HG03442 (cell line): ENCODE measurements around the gene ZSWIM2.
"Not testable (repeated sequence)": the region's sequence is repeated elsewhere in the genome, so short reads cannot be mapped to it uniquely, and the experiment has no call there.

Experiments
- ATAC-seq: cut with Tn5 transposase; IDR thresholded peaks from one replicate; pipeline ENCODE4 v1.9.1; 2021; ENCODE audit warnings: mild to moderate bottlenecking, moderate library complexity; ENCODE audit not compliant: unreplicated experiment

Gene ZSWIM2

DNA sequence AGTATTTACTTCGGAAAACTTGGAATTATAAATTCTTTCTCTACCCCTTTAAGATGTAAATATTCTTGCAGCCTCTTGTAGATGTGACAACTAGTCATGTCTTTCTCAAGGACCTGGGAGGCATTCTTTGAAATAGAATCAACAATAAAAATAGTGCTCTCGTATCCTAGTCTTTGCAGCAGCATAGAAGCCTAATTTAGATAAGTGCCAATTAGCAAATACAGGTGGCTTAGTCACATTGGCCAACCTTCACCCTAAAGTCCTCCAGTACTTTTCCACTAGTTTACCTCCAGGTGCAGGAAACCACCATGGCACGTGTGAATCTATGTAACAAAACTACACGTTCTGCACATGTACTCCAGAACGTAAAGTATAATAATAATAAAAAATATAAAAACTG, 3.5 kb upstream of the ZSWIM2 start:
- no peak for ATAC-seq

DNA sequence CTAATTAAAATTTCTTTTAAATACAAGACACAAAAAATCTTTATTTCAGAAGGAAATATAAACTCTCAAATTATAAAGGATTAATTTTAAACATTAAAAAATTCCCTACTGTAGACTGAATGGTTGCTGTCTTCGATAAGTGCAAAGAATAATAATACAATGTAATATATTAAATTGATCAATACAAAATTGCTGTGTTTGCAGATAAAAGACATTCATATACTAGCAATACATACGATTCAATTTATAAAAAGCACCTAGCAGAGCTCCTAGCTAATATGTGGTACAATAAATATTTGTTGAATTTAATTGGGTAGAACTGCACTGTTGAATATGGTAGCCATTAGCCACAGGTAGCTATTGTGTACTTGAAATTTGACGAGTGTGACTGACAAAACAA, 6.6 kb downstream of the ZSWIM2 start:
- no peak for ATAC-seq

DNA sequence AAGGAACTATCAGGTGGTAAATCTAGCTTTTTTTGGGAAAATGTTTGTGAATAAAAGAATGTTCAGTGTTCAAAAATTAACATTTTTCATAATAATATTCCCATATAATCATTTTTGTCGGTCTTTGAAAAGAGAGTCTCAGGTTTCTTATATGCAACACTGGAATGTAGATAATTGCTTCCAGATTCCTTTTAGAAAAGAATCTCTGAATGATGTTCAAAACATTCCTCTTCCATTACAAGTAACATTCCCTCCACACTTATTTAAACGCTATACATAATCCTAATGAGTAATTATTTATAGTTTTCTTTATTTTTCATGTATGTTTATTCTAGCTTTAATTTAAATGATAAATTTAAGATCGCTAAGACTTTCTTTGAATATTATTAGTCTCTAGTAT, 7.0 kb downstream of the ZSWIM2 start:
- no peak for ATAC-seq

DNA sequence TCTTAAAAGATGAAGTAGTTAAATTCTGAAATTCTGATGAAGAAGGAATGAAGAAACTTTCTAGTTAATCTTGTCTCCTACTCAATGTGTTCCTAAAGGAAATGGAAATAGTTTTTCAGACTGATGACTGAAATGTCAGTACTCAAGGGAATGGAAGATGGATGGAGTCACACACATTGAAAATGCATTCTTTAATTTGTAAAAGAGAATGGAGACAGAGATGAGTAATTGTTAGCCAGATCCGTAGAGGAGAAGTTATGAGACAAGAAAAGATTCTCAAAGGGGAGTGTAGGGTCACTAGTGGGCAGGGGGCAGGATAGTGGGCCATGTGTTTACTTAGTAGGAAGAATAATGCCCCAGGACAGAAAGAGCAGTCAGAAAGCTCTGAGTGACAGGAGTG, 13.3 kb downstream of the ZSWIM2 start:
- ATAC-seq: no peak

DNA sequence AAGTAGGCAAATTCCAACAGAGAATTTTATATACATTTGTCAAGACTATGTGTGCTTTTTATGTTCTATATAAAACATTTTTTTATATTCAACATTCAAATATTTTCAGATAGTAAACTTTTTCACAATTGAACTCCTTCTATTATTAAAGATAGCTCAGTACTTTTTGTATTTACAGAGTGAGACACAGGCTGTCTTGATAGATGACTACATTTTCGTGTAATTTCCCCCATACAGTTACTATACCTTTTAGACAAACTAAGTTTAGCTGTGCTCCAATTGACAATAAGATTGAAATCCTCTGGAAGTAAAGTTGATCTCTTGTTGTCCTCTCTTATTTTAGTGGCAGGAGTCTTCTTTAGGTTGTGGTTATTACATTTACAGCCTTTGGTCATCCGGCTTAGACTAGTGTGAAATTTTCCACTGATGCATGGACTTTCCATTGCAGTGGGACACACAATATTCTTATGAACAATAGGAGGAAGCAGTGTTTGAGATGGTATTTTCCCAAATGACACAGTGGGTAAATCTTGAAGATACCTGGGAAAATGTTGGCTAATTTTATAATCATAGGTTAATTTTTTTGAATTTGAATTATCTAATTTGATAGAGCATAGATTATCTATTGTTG, 21.0 kb downstream of the ZSWIM2 start:
- ATAC-seq: no peak

DNA sequence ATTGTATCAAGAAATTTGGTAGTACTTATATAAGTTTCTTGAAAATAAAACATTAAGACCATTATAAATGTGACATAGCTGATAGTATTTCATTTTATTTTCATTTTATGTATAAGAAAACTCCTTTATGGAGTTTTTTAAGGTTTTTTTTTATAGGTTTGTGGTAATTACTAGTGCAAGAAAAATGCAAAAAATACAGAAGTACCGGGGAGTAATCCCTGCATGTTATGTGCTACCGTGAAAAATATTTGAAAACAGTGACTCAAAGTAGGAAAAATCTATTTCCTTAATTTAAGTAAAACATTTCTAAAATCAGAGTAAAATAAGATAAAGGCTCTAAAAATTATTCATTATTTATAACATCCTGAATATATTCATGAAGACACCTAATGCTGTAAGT, 21.6 kb downstream of the ZSWIM2 start:
- ATAC-seq: no peak

DNA sequence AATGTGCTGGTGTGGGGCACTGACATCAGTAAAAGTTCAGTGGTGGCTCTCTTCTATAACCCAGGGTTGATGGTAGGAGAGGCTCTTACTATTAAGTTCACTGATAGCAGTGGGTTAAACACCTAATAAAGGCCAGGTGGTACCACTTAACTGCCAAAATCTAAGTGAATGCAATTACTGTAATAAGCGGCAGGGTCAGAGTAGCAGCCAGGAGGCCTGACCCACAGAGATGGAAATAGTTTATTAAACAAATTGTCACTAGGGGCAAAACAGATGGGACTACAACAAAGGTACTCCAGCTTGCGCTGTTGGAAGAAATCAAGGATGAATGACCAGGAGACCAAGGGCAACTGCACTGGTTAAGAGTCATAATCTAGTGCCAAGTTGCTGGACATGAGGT, 26.6 kb downstream of the ZSWIM2 start:
- no peak for ATAC-seq

DNA sequence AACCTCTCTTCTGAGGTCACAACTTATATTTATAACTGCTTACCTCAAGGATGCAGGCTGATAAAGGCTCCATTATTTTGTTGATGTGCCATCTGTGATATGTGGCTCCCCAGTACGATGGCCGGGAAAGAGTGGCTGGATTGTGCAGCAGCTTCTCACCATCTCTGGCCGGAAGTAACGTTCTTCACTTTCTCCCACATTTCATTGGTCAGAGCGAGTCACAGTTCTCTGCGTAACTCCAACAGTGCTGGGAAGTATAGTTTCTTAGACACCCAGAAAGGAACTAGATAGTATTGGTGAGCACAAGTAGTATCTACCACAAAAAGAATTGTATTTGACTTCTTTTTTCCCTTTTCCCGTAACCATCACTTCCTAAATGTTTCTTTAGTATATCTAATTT, 28.7 kb downstream of the ZSWIM2 start:
- no peak for ATAC-seq

DNA sequence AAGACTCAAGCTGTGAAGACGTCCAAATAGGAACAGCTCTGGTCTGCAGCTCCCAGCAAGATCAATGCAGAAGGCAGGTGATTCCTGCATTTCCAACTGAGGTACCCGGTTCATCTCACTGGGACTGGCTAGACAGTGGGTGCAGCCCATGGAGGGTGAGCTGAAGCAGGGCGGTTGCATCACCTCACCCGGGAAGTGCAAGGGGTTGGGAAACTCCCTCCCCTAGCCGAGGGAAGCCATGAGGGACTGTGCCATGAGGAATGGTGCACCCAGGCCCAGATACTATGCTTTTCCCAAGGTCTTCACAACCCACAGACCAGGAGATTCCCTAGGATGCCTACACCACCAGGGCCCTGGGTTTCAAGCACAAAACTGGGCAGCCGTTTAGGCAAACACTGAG, 37.2 kb downstream of the ZSWIM2 start:
- ATAC-seq: not testable (repeated sequence)

DNA sequence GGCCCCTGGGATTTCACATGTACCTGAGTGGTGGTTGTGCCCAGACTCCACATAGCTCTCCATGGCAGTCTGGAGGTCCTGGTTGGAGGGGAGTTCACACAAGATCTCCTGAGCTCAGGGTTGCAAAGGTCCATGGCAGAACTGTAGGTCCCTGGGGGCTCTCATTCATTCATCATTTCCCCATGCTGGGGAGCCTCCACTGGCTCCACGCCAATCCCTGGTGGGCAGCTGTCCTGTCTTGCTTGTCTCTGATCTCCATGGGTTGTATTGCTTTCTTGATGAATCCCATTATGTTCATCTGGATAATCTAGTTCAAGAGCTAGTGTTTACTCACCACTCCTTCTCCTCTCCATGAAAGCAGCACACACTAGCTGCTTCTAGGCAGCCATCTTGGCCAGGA, 42.4 kb downstream of the ZSWIM2 start:
- ATAC-seq: no peak

DNA sequence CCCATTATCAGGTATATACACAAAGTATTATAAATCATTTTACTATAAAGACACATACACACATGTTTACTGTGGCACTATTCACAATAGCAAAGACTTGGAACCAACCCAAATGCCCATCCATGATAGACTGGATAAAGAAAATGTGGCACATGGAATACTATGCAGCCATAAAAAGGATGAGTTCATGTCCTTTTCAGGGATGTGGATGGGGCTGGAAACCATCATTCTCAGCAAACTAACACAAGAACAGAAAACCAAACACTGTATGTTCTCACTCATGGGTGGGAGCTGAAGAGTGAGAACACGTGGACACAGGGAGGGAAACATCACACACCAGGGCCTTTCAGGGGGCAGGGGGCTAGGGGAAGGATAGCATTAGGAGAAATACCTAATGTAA, 50.4 kb downstream of the ZSWIM2 start:
- not testable (repeated sequence) for ATAC-seq

DNA sequence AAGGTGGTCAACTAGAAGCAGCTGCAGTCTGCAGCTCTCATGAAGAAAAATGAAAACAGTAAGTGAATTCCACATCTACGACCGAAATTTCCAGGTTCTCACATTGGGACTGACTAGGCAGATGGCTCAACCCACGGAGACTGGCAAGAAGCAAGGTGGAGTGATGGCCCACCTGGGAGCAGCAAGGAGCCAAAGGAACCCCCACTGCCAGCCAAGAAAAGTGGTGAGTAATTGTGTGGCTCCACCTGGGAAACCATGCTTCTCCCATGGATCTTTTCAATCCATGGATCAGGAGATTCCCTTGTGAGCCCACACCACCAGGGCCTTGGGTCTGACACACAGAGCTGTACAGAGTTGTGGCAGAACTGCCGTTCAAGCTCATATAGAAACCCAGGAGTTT, 64.0 kb downstream of the ZSWIM2 start:
- ATAC-seq: no peak

DNA sequence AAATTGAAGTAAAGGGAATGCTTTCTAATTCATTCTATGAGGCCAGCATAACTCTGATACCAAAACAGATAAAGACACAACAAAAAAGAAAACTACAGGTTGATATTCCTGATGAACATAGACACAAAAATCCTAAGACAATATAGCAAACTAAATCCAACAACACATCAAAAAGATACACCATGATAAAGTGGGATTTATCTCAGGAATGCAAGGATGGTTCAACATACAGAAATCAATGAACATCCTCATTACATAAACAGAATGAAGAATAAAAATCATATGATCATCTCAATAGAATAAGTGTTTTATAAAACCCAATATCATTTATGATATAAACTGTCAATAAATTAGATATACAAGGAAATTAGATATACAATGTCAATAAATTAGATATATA, 65.7 kb downstream of the ZSWIM2 start:
- ATAC-seq: no peak

DNA sequence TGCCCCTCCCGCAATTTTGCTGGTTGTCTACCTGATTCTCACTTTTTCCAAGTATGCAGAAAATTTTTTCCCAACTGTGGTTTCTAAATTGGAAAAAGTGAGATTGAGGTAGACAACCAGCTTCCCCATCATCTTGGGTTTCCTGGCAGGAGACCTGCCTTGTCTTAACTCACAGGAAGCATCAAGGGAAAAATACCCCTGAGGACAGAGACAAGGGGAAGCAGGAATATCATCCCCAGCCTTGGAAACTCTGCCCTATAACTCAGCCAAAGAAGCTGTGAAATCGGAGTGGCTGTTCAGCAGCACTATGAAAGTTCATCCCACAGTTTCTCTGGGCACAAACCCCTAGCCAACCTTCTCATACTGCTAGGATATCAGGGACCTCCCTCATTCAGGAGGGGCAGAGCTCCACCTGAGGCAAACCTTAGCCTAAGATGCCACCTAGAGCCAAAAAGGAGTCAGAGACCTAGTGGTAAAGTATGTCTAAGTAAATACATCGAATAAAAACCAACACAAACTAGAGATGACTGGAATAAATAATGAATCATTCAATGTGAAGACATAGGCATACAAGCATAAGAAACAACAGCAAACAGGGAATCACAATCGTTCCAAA, 68.2 kb downstream of the ZSWIM2 start:
- no peak for ATAC-seq
